ENCODE data around the gene CPED1.

- no peak for TF ChIP-seq CTCF (conservative IDR thresholded peaks at IDR 0.05; ENCODE audit: low read depth, low read length)
- no peak for TF ChIP-seq EZH2phosphoT487 (IDR thresholded peaks at IDR 0.05; ENCODE audit: borderline replicate concordance, low read length)
These were observed 32.8 kb upstream of the CPED1 start for GRCh38 chr7:120955577-120956149.

Measured in PC-3 (cell line).